Activated T-cell treated with anti-CD3 and anti-CD28 coated beads, Interleukin-2, amount 50 U/mL, for 24 hours (primary cell): ENCODE results near the gene MROH2A.

Experiments used
- DNase-seq: peaks from one replicate; pipeline ENCODE4 v3.0.0-alpha.2; 2020
- H3K27ac Mint-ChIP-seq: 2 replicates; pipeline ENCODE4 v1.8.0; 2020; ENCODE audit warnings: mild to moderate bottlenecking, mixed read lengths
- H3K27me3 Mint-ChIP-seq: 2 replicates; pipeline ENCODE4 v1.8.0; 2020; ENCODE audit warnings: mixed read lengths
- H3K36me3 Mint-ChIP-seq: 2 replicates; pipeline ENCODE4 v1.8.0; 2020; ENCODE audit warnings: low read depth, mixed read lengths
- H3K4me1 Mint-ChIP-seq: 2 replicates; pipeline ENCODE4 v1.8.0; 2020; ENCODE audit warnings: low read depth, mixed read lengths
- H3K4me3 Mint-ChIP-seq: 2 replicates; pipeline ENCODE4 v1.8.0; 2020; ENCODE audit warnings: mild to moderate bottlenecking, moderate library complexity, mixed read lengths
- H3K9me3 Mint-ChIP-seq: 2 replicates; pipeline ENCODE4 v1.8.0; 2020; ENCODE audit warnings: mixed read lengths

Gene MROH2A

DNA sequence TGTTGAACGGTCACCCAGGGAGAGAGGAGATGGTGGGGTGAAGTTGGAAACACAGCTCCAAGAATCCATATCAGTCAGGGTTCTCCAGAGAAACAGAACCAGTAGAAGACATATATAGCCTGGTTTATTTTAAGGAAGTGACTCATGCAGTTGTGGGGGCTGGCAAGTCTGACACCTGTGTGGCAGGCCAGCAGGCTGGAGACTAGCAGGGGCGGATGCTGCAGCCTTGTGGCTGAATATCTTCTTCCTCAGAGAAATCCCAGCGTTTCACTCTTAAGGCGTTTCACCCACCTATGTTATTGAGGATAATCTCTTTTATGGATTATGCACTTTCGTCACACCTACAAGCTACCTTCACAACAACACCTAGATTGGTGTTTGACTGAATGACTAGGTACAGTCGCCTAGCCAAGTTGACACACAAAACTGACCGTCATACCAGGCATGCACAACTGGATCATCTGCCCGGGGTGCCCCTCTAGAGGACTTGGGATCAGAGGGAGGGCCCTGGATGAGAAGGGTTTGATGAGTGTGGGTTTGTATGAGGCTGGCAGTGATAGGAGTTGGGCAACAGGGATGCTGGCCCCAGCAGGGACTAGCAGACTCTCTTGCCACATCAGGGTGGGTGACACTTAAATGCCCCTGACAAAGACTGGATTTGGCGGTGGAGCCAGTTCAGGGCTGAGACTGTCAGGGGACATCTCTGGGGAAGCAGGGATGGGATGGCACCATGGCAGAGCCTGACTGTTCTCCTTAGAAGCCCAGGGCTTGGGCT lies 23.4 kb downstream of the MROH2A start:
- H3K4me3 Mint-ChIP-seq, result no peak overlapping the region
- peaks cover 22% of the 10 kb centered on the region for H3K27me3 Mint-ChIP-seq
- peaks cover 2% of the 10 kb centered on the region for H3K4me1 Mint-ChIP-seq
- H3K36me3 Mint-ChIP-seq, result no peaks in the 10 kb centered on the region
- DNase-seq, result peak; percentile 19
- H3K9me3 Mint-ChIP-seq, result no peaks in the 10 kb centered on the region
- no peak overlapping the region for H3K27ac Mint-ChIP-seq

- H3K27me3 Mint-ChIP-seq, result peaks cover 22% of the 10 kb centered on the region
- H3K36me3 Mint-ChIP-seq, result no peaks in the 10 kb centered on the region
- H3K27ac Mint-ChIP-seq, result no peak overlapping the region
- DNase-seq, result no peak
- no peaks in the 10 kb centered on the region for H3K9me3 Mint-ChIP-seq
- H3K4me1 Mint-ChIP-seq, result peaks cover 2% of the 10 kb centered on the region
- H3K4me3 Mint-ChIP-seq, result no peak overlapping the region
These were observed 24.1 kb downstream of the MROH2A start for GRCh38 chr2:233802132-233802815.

- H3K4me3 Mint-ChIP-seq, result no peak overlapping the region
- peaks cover 2% of the 10 kb centered on the region for H3K4me1 Mint-ChIP-seq
- H3K27me3 Mint-ChIP-seq, result peaks cover 20% of the 10 kb centered on the region
- H3K27ac Mint-ChIP-seq, result no peak overlapping the region
- H3K9me3 Mint-ChIP-seq, result no peaks in the 10 kb centered on the region
- peak; percentile 9 for DNase-seq
- no peaks in the 10 kb centered on the region for H3K36me3 Mint-ChIP-seq
These were observed 25.3 kb downstream of the MROH2A start for GRCh38 chr2:233803292-233803911.

DNA sequence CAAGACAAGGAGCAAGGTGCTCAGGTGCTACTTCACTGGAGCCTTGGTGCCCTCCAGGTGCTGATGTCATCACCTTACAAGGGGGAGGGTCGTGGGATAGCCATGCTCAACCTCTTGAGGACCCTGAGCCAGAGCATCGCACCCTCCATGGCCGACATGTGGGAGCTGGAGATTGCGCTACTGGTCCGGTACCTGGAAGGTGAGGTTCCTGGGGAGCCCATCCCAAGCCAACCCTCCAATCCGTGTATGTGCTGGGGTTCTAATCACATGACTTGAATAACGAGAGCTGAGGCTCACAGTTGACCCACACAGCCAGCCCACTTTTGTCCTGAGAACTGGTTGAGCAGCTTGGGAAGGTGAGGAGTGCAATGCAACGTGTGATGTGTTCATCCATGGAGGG lies 25.9 kb downstream of the MROH2A start:
- Mint-ChIP-seq H3K4me1 (peaks cover 2% of the 10 kb centered on the region), H3K36me3 (no peaks in the 10 kb centered on the region), H3K27me3 (peaks cover 22% of the 10 kb centered on the region), H3K9me3 (no peaks in the 10 kb centered on the region), H3K4me3 (no peak overlapping the region), H3K27ac (no peak overlapping the region)
- no peak for DNase-seq

DNA sequence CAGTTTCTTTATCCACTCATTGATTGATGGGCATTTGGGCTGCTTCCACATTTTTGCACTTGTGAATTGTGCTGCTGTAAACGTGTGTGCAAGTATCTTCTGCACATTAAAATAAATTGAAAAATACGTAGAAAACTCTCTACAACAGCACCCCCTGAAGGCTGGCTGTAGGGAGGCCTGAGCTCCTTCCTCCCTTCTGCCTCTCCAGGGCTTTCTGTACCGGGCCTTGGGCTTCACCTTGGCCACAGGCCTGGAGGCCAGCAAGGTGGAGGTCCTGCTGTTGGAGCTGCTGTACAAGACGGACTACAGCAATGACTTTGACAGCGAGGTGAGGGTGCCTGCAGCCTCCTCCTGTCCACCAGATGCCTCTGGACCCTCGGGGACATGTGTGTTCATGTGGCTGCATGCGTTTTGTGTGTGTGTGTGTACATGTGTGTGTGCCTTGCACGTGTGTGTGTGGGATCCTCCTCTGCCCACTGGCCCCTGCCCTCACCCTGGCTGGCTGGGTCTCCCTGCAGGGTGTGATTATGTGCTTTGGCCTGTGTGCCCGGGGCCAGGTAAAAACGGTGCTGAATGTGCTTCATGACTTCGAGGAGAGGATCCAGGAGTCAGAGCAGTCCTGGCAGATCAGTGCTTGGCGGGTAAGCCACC lies 29.2 kb downstream of the MROH2A start:
- peak; percentile 3 for DNase-seq
- H3K36me3 Mint-ChIP-seq, result no peaks in the 10 kb centered on the region
- no peaks in the 10 kb centered on the region for H3K4me1 Mint-ChIP-seq
- peaks cover 30% of the 10 kb centered on the region for H3K27me3 Mint-ChIP-seq
- H3K27ac Mint-ChIP-seq, result no peak overlapping the region
- H3K4me3 Mint-ChIP-seq, result no peak overlapping the region
- H3K9me3 Mint-ChIP-seq, result no peaks in the 10 kb centered on the region

- Mint-ChIP-seq H3K9me3 (no peaks in the 10 kb centered on the region), H3K36me3 (no peaks in the 10 kb centered on the region), H3K27me3 (peaks cover 23% of the 10 kb centered on the region), H3K4me3 (no peak overlapping the region), H3K4me1 (no peaks in the 10 kb centered on the region), H3K27ac (no peak overlapping the region)
- DNase-seq, result peak; percentile 11
These were observed 30.1 kb downstream of the MROH2A start for GRCh38 chr2:233807966-233808935.

- Mint-ChIP-seq H3K36me3 (no peaks in the 10 kb centered on the region), H3K4me1 (no peaks in the 10 kb centered on the region), H3K4me3 (no peak overlapping the region), H3K27me3 (peaks cover 21% of the 10 kb centered on the region), H3K9me3 (no peaks in the 10 kb centered on the region), H3K27ac (no peak overlapping the region)
- DNase-seq, result no peak
These were observed 32.3 kb downstream of the MROH2A start for GRCh38 chr2:233810385-233810784.

DNA sequence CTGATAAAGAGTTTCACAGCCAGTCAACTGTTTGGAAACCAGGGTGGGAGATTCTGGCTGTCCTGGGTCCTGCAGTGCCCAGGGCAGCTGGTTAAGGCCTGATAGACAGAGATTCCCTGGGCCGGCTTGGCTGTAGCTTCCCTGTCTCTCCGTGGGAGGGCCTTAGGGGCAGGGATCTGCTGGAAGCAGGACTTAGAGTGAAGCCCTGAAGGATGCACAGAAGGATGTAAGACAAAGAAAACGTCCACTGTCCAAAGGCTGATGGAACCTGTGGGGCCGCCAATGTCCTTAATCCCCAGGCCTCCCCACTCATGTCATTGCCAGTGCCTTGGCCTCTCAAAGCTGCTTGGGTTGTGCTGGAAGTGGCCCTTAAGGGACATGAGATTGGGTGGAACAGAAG lies 33.0 kb downstream of the MROH2A start:
- Mint-ChIP-seq H3K4me1 (no peaks in the 10 kb centered on the region), H3K36me3 (no peaks in the 10 kb centered on the region), H3K4me3 (no peak overlapping the region), H3K27me3 (peaks cover 21% of the 10 kb centered on the region), H3K9me3 (no peaks in the 10 kb centered on the region), H3K27ac (no peak overlapping the region)
- DNase-seq, result no peak

DNA sequence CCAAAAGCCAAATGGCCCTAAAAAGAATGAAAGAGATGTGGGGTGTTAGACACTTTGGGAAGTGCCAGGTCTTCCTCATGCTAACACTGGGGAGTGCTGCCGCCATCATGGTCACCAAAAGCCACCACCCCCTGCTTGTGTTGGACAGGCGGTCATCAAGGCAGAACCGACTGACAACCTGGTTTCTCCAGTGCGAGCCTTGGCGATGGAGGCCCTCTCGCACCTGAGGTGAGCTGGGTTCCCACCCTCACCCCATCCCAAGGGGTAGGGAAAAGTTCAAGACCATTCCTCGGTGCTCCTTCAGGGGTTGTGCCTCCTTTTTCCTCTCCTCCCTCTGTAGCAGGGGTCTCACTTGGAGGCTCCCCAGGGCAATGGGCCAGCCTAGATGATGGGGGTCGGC lies 33.6 kb downstream of the MROH2A start:
- H3K9me3 Mint-ChIP-seq, result no peaks in the 10 kb centered on the region

DNA sequence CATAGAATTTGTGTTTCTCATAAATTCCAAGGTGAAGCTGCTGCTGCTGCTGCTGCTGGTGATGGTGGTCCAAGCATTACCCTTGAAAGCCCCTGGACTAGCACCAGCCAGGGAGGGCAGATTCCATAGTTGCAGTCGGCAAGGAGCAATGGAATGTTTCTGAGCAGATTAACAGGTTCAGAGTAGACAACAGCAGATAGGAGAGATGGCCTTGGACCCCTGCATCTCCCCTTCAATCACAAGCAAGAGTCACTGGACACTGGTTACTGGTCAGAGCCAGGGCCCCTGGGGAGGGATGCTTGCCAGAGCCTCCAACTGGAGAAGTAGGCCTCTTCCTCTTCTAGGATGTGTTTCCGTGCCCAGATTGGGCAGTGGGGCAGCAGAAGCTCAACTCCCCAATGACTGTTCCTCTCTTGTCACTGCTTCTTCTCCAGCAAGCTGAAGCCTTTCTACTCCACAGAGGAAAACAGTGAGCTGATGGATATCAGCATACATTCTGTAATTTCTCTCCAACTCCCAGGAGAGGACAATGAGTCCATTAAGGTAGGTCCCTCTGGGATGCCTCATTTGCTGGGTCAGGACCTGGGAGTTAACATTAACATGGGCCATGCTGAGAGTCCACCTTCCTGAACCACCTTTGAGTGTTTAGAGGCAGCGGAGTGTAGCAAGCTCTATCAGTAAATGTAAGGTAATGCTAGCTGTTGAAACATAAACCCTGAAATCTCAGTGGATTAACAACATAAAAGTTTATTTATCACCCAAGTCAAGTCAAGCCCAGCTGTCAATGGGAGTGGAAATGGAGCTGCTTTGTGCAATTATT lies 35.3 kb downstream of the MROH2A start:
- Mint-ChIP-seq H3K36me3 (no peaks in the 10 kb centered on the region), H3K27me3 (peaks cover 21% of the 10 kb centered on the region), H3K4me3 (no peak overlapping the region), H3K27ac (no peak overlapping the region), H3K9me3 (no peaks in the 10 kb centered on the region), H3K4me1 (no peaks in the 10 kb centered on the region)
- DNase-seq, result no peak

More for the DNA sequence above, 33.6 kb downstream of the MROH2A start:
- no peak overlapping the region for H3K4me3 Mint-ChIP-seq
- H3K4me1 Mint-ChIP-seq, result no peaks in the 10 kb centered on the region
- H3K27me3 Mint-ChIP-seq, result peaks cover 21% of the 10 kb centered on the region
- H3K27ac Mint-ChIP-seq, result no peak overlapping the region
- DNase-seq, result peak; percentile 11
- no peaks in the 10 kb centered on the region for H3K36me3 Mint-ChIP-seq

- Mint-ChIP-seq H3K27me3 (peaks cover 15% of the 10 kb centered on the region), H3K4me1 (no peaks in the 10 kb centered on the region), H3K27ac (no peak overlapping the region), H3K9me3 (no peaks in the 10 kb centered on the region), H3K36me3 (no peaks in the 10 kb centered on the region), H3K4me3 (no peak overlapping the region)
- no peak for DNase-seq
These were observed 36.1 kb downstream of the MROH2A start for GRCh38 chr2:233814056-233814835.

GRCh38 chr2:233815861-233816260 lies 37.7 kb downstream of the MROH2A start:
- no peaks in the 10 kb centered on the region for H3K36me3 Mint-ChIP-seq
- peaks cover 6% of the 10 kb centered on the region for H3K27me3 Mint-ChIP-seq
- H3K4me1 Mint-ChIP-seq, result no peaks in the 10 kb centered on the region
- no peak for DNase-seq
- H3K27ac Mint-ChIP-seq, result no peak overlapping the region
- no peaks in the 10 kb centered on the region for H3K9me3 Mint-ChIP-seq
- H3K4me3 Mint-ChIP-seq, result no peak overlapping the region

GRCh38 chr2:233816334-233816733 lies 38.2 kb downstream of the MROH2A start:
- Mint-ChIP-seq H3K9me3 (no peaks in the 10 kb centered on the region), H3K27ac (no peak overlapping the region), H3K4me1 (no peaks in the 10 kb centered on the region), H3K4me3 (no peak overlapping the region), H3K27me3 (peaks cover 6% of the 10 kb centered on the region), H3K36me3 (no peaks in the 10 kb centered on the region)
- DNase-seq, result no peak
